ENCODE measurements around the gene SLC34A1.

Gene SLC34A1

DNA sequence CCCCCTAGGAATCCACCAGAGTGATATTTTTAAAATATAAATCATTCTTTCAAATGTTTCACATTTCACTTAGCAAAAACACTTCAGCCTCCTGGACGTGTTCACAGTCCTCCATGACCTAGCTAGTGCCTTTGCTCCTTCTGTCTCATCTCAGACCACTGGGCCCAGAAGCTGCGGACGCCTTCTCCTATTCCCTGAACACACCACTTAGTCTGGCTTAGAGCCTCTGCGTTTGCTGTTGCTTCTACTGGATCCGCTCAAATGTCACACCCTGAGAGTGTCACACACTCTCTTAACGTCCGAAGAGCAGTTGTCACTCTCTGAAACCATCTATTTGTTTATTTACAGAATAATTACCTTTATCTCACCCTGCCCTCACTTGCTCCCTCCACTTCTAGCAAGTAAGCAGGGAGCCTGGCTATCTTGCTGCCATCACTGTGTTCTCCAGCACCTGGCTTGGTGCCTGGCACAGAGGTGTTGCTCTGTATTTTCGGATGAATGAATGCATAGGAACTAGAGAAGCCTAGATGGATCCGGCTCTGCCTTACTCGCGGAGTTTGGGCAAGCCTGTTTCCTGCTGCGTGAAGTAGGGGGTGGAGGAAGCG, 41.1 kb downstream of the SLC34A1 start:
- TF ChIP-seq, protein P1, sequence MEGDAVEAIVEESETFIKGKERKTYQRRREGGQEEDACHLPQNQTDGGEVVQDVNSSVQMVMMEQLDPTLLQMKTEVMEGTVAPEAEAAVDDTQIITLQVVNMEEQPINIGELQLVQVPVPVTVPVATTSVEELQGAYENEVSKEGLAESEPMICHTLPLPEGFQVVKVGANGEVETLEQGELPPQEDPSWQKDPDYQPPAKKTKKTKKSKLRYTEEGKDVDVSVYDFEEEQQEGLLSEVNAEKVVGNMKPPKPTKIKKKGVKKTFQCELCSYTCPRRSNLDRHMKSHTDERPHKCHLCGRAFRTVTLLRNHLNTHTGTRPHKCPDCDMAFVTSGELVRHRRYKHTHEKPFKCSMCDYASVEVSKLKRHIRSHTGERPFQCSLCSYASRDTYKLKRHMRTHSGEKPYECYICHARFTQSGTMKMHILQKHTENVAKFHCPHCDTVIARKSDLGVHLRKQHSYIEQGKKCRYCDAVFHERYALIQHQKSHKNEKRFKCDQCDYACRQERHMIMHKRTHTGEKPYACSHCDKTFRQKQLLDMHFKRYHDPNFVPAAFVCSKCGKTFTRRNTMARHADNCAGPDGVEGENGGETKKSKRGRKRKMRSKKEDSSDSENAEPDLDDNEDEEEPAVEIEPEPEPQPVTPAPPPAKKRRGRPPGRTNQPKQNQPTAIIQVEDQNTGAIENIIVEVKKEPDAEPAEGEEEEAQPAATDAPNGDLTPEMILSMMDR (IDR thresholded peaks at IDR 0.05; ENCODE audit: low read depth, low read length, missing control alignments), result no peak
- Histone ChIP-seq H3K4me3 (ENCODE audit: low read depth, low read length) (peak overlapping the region; percentile 66), H3K27me3 (replicated peaks) (no peaks in the 10 kb centered on the region), H3K36me3 (replicated peaks) (no peaks in the 10 kb centered on the region), H3K27ac (peak overlapping the region; percentile 89)
- in situ Hi-C loops (cut with HindIII; ENCODE audit: low pct_ligation_motif_present, low sequenced_read_pairs), result loop anchor here (25.0 kb wide), 1 partner anchor 113 kb away; the partner anchor contains the start of genes MXD3, PRELID1 and RAB24
- DNase-seq, result no peak

DNA sequence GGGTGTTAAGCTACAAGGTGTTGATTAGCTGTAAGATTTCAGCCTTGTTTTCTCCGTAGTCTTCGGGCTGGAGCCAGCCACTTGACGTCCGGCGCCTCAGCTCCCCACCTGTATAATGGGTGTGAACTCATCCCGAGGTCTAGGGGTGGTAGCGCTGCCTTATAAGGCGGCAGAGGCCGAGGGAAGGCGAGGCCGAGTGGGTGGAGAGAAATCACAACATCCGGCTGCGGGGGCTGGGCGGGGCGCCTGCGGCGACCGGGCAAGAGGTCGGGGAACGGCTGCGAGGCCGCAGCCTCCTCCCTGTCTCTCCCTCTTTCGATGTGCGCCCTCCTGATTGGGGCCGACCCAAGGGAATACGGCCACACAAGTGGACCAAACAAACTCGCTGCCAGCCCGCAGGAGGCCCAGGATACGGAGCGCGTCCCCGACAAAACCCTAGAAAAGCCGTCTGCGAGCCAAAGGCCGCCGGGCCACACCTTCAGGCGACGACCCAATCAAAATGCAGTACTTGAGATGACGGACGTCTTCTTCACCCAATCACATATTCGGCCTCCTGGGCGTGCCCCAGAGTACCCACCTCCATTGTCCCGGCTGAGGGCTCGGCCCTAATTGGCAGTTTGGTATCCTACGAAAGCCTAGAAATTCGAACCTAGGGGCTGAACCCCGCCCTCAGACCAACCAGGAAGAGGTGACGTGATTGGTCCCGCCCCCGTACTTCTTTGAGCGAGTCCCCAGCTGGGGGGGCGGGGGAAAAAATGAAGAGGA, 41.7 kb downstream of the SLC34A1 start:
- DNase-seq, result peak; percentile 100
- peak overlapping the region; percentile 66 for H3K4me3 ChIP-seq (ENCODE audit: low read depth, low read length)
- H3K27me3 ChIP-seq (replicated peaks), result no peaks in the 10 kb centered on the region
- peak overlapping the region; percentile 89 for H3K27ac ChIP-seq
- in situ Hi-C loops (cut with HindIII; ENCODE audit: low pct_ligation_motif_present, low sequenced_read_pairs), result loop anchor here (25.0 kb wide), 1 partner anchor 114 kb away; the partner anchor contains the start of genes MXD3, PRELID1 and RAB24
- TF ChIP-seq, protein P1 (IDR thresholded peaks at IDR 0.05; ENCODE audit: low read depth, low read length, missing control alignments), result no peak
- H3K36me3 ChIP-seq (replicated peaks), result no peaks in the 10 kb centered on the region

DNA sequence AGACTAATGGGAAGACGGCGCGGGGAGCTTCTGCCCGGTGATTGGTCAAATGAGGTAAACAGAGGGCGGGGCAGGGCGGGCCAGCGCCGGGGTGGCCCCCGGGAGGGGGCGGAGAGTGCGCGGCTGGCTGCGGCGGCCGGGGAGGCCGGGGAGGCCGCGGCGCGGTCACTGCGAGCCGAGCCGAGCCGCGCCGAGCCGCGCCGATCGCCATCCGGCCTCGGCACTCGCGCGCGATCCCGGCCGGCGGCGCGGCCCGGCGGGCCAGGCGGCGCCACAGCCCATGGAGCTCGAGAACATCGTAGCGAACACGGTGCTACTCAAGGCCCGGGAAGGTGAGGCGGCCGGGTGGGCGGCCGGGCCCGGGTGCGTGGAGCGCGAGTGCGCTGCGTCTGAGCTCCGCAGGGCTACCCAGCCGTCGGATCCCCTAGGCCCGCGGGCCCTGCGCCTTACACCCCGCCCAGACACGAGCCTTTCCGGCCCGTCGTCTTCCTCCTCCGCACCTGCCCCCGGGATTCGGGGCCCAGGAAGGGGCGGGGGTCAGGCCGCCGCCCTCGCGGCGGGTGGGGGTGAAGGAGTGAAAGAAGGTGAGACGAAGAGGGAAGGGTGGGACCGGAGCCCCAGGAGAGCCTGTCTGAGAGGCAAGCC, 42.5 kb downstream of the SLC34A1 start, which contains the start of gene GRK6:
Gene GRK6 (plus strand): TSS at position 111 of the 645 bp plus-strand sequence. CDS start 170 bp downstream, at position 281.
- peak; percentile 10 for DNase-seq
- in situ Hi-C loops (cut with HindIII; ENCODE audit: low pct_ligation_motif_present, low sequenced_read_pairs), result loop anchor here (25.0 kb wide), 1 partner anchor 114 kb away; the partner anchor contains the start of genes MXD3, PRELID1 and RAB24
- H3K27me3 ChIP-seq (replicated peaks), result no peaks in the 10 kb centered on the region
- TF ChIP-seq, protein P1 (IDR thresholded peaks at IDR 0.05; ENCODE audit: low read depth, low read length, missing control alignments), result no peak
- H3K36me3 ChIP-seq (replicated peaks), result peaks cover 2% of the 10 kb centered on the region
- H3K27ac ChIP-seq, result peak within 1 kb of the TSS; percentile 89
- H3K4me3 ChIP-seq (ENCODE audit: low read depth, low read length), result peak within 1 kb of the TSS; percentile 69

DNA sequence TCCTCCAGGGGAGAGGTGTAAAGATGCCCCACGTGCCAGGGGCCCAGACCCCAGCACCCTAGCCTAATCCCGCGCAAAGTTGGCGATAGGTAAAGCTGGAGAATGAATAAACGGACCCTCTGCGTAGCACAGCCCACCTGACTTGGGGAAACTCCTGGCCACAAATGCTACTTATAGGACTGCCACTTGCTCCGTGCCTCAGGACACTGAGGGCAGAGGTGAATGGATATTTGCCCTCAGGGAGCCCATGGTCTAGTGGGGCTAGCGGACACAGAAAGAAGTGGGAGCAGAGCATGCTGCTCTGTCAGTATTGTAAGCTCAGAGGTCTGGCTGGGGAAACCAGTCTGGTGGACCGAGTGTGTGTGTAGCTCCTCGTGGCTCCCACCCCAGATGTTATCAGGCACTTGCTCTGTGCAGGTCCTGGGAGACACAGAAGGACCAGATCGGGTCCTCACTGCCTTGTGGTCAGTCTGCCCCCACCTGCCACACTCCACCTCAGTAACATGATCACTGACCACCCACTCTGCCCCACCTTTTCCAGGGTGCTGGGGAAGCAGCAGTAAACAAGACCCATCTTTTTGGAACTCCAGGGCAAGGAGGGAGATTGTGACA, 43.1 kb downstream of the SLC34A1 start:
- Histone ChIP-seq H3K36me3 (replicated peaks) (peaks cover 5% of the 10 kb centered on the region), H3K27ac (peak overlapping the region; percentile 77), H3K27me3 (replicated peaks) (no peaks in the 10 kb centered on the region), H3K4me3 (ENCODE audit: low read depth, low read length) (peak overlapping the region; percentile 69)
- TF ChIP-seq, protein P1 (IDR thresholded peaks at IDR 0.05; ENCODE audit: low read depth, low read length, missing control alignments), result no peak
- in situ Hi-C loops (cut with HindIII; ENCODE audit: low pct_ligation_motif_present, low sequenced_read_pairs), result loop anchor here (25.0 kb wide), 1 partner anchor 115 kb away; the partner anchor contains the start of genes MXD3, PRELID1 and RAB24
- no peak for DNase-seq

DNA sequence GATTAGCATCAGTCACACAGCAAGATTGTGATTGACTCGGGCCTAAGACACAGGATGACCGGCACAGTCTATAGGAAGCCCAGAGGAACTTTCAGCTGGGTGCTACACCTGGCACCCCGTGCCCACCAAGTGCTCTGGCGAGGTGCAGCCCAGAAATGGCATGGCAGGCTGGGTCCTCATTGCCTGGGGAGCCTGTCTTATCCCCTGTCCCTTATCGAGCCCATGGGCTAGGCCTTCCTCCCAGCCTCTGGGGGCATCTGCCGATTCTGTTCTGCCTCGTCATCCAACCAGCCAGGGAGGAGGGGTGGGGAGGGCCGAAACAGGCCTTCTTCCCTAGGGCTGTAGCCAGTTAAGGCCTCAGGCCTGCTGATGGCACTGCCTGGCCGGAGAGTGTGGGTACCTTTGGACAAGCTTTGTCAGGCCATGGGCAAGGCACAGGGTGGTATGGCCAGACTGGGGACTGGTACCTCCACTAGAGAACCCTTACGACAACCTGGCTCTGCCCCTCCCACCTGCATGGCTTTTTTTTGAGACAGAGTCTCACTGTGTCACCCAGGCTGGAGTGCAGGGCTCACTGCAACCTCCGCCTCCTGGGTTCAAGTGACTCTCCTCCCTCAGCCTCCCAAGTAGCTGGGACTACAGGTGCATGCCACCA, 43.8 kb downstream of the SLC34A1 start:
- TF ChIP-seq, protein P1 (IDR thresholded peaks at IDR 0.05; ENCODE audit: low read depth, low read length, missing control alignments), result no peak
- DNase-seq, result no peak
- Histone ChIP-seq H3K36me3 (replicated peaks) (peaks cover 12% of the 10 kb centered on the region), H3K4me3 (ENCODE audit: low read depth, low read length) (no peak overlapping the region), H3K27me3 (replicated peaks) (no peaks in the 10 kb centered on the region), H3K27ac (no peak overlapping the region)
- in situ Hi-C loops (cut with HindIII; ENCODE audit: low pct_ligation_motif_present, low sequenced_read_pairs), result loop anchor here (25.0 kb wide), 1 partner anchor 116 kb away; the partner anchor contains the start of genes MXD3, PRELID1 and RAB24

All from brain microvascular endothelial cell (primary cell).